ENCODE data around the gene KAZN.

DNA sequence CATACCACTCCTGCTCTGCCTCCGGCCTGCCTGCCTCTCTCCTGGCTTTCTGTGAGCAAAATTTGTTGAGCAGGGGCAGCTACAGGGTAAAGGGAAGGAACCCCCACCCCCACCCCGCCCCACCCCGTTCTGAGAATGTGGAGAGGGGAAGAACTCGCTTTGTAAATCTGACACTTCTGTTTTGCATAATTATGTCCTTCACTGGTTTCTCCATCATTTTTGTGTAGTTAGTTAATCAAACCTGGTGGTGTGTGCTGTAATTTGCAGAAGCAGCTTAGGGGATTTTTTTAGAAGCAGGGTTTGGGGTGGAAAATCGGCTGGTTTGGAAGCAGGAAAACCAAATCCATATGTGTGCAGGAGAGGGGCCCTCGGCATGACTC is 497.0 kb downstream of the KAZN start:
- TF ChIP-seq CTCF (IDR thresholded peaks at IDR 0.05) (no peak), POLR2A (IDR thresholded peaks at IDR 0.05) (no peak)
